22Rv1 (cell line): ENCODE measurements around the gene ATXN1.

ENCODE experiments used
- CTCF ChIP-seq: fragments of 450-650 bp; IDR thresholded peaks from 2 replicates; pipeline ENCODE4 v1.5.1; 2017; ENCODE audit warnings: mild to moderate bottlenecking
- ZFX ChIP-seq: fragments of 450-650 bp; IDR thresholded peaks from 2 replicates; pipeline ENCODE4 v1.6.1; 2017; ENCODE audit warnings: antibody characterized with exemption, borderline replicate concordance

- TF ChIP-seq CTCF (no peak), ZFX (no peak)
Observed at GRCh38 chr6:16311763-16312162, 449.5 kb downstream of the ATXN1 start.
